GM12878 (cell line): ENCODE data around the gene TGFB1. TPM values are rescaled to one million over a fixed set of nuclear protein-coding genes. Genes with fewer than 3 reads are reported as not detected.

Experiments
- ATAC-seq: fragments of 200-7000 bp; cut with Tn5 transposase; 3 replicates; pipeline ENCODE4 v1.9.1; 2020; ENCODE audit warnings: mild to moderate bottlenecking, moderate library complexity
- BruUV-seq: library from RNA; stranded (reverse); fragments of 400-500 nt; replicated peaks from 2 replicates; lab custom pipeline; 2021; lab: Mats Ljungman, UMichigan
- CTCF ChIA-PET: fragments of 300-600 bp; sonication (Branson Sonifier 250); formaldehyde crosslinking; extraction: SDS; loops from one replicate; lab custom pipeline; 2021; ENCODE audit warnings: inconsistent platforms; lab: Yijun Ruan, JAX
- POLR2A ChIA-PET: fragments of 350-600 bp; formaldehyde crosslinking; extraction: SDS; loops from one replicate; lab custom pipeline; 2021; ENCODE audit warnings: inconsistent platforms; lab: Charles Lee
- RAD21 ChIA-PET: fragments of 300-600 bp; sonication (Branson Sonifier 250); formaldehyde crosslinking; loops from one replicate; lab custom pipeline; 2023; ENCODE audit warnings: antibody characterized with exemption; ENCODE audit not compliant: unreplicated experiment; lab: Charles Lee
- SMC1A ChIA-PET: fragments of 300-600 bp; sonication (Branson Sonifier 250); formaldehyde crosslinking; loops from one replicate; lab custom pipeline; 2023; ENCODE audit not compliant: unreplicated experiment, uncharacterized antibody; lab: Charles Lee
- DNase-seq: peaks from one replicate; pipeline ENCODE4 v3.0.0-alpha.2; 2011; ENCODE audit warnings: low read depth, low spot score
- FAIRE-seq: peaks from 3 replicates; lab custom pipeline; 2011; peaks lifted over from hg19 to GRCh38; lab: Jason Lieb, UNC
- H2AFZ ChIP-seq: 2 replicates; pipeline ENCODE4 v1.6.0; 2011; ENCODE audit warnings: low read depth, low read length, control low read depth; ENCODE audit not compliant: control insufficient read depth
- H3K27ac ChIP-seq: 2 replicates; pipeline ENCODE4 v1.5.1; 2011; ENCODE audit warnings: control low read depth; ENCODE audit not compliant: control insufficient read depth, insufficient read depth
- H3K27me3 ChIP-seq, 2 experiments: replicated peaks in 1 of 2; 2 replicates each; pipeline versions ENCODE4 v1.6.0 to v1.6.1; 2011; ENCODE audit warnings: low read length in 1 of 2; ENCODE audit not compliant: control insufficient read depth in 2 of 2, insufficient read depth in 2 of 2
- H3K36me3 ChIP-seq, 2 experiments: 2 replicates each; pipeline ENCODE4 v1.5.1; 2011; ENCODE audit warnings: low read length in 1 of 2; ENCODE audit not compliant: control insufficient read depth in 2 of 2, insufficient read depth in 2 of 2
- H3K4me1 ChIP-seq: 2 replicates; pipeline ENCODE4 v1.6.1; 2011; ENCODE audit warnings: mild to moderate bottlenecking, low read length, moderate library complexity, mixed read lengths; ENCODE audit not compliant: control insufficient read depth, insufficient read depth
- H3K4me2 ChIP-seq: 2 replicates; pipeline ENCODE4 v1.6.0; 2011; ENCODE audit warnings: control low read depth; ENCODE audit not compliant: control insufficient read depth, insufficient read depth
- H3K4me3 ChIP-seq: fragments of 200-600 bp; sonication (generic); 2 replicates; pipeline ENCODE4 v1.5.1; 2016
- H3K79me2 ChIP-seq: 2 replicates; pipeline ENCODE4 v1.6.0; 2011; ENCODE audit warnings: low read length; ENCODE audit not compliant: control insufficient read depth, insufficient read depth
- H3K9ac ChIP-seq: 2 replicates; pipeline ENCODE4 v1.8.0; 2011; ENCODE audit warnings: low read length, control low read depth, mixed read lengths; ENCODE audit not compliant: control insufficient read depth, insufficient read depth
- H3K9me3 ChIP-seq: replicated peaks from 3 replicates; pipeline ENCODE4 v1.5.1; 2011; ENCODE audit warnings: mild to moderate bottlenecking, low read length; ENCODE audit not compliant: control insufficient read depth, insufficient read depth
- H4K20me1 ChIP-seq: 2 replicates; pipeline ENCODE4 v1.6.0; 2011; ENCODE audit not compliant: control insufficient read depth, insufficient read depth
- BCL3 ChIP-seq: IDR thresholded peaks from 2 replicates; pipeline ENCODE4 v1.6.1; 2011; ENCODE audit warnings: borderline replicate concordance, low read depth, mild to moderate bottlenecking, moderate library complexity, low read length; ENCODE audit not compliant: insufficient read depth, poor library complexity, severe bottlenecking
- BCLAF1 ChIP-seq: fragments of 450-650 bp; IDR thresholded peaks from 2 replicates; pipeline ENCODE4 v1.6.1; 2017; ENCODE audit warnings: antibody characterized with exemption, mild to moderate bottlenecking, moderate library complexity
- CEBPB ChIP-seq, 2 experiments: fragments of 150-350 bp in 1 of 2; IDR thresholded peaks; 2 replicates each; pipeline ENCODE4 v1.6.1; 2012 to 2014; ENCODE audit warnings: low read depth in 2 of 2, low read length in 2 of 2, borderline replicate concordance in 1 of 2, inconsistent platforms in 1 of 2
- CTCF ChIP-seq, 3 experiments: IDR thresholded peaks in 2 of 3; conservative IDR thresholded peaks in 1 of 3; 2 replicates each; pipeline ENCODE4 v1.5.1; 2011; ENCODE audit warnings: low read depth in 3 of 3, low read length in 3 of 3, mild to moderate bottlenecking in 3 of 3, control low read depth in 2 of 3, moderate library complexity in 2 of 3, inconsistent platforms in 1 of 3, mixed read lengths in 1 of 3; ENCODE audit not compliant: control insufficient read depth in 2 of 3, insufficient read depth in 1 of 3; ENCODE audit errors: extremely low read depth in 1 of 3
- EED ChIP-seq: sonication (generic); IDR thresholded peaks from 2 replicates; pipeline ENCODE4 v1.6.1; 2016; ENCODE audit warnings: antibody characterized with exemption, low read depth
- EGR1 ChIP-seq, 2 experiments: IDR thresholded peaks; 1 replicate in 1 of 2; 2 replicates in 1 of 2; pipeline ENCODE4 v1.6.1; 2011 to 2012; ENCODE audit warnings: low read depth in 2 of 2, low read length in 2 of 2, borderline replicate concordance in 1 of 2, mild to moderate bottlenecking in 1 of 2, moderate library complexity in 1 of 2
- IKZF1 ChIP-seq: fragments of 450-650 bp; conservative IDR thresholded peaks from 2 replicates; pipeline ENCODE4 v1.6.1; 2017; ENCODE audit warnings: antibody characterized with exemption, mild to moderate bottlenecking
- KDM1A ChIP-seq: fragments of 200-600 bp; sonication (generic); IDR thresholded peaks from 2 replicates; pipeline ENCODE4 v1.6.1; 2016; ENCODE audit warnings: borderline replicate concordance
- MEF2A ChIP-seq: IDR thresholded peaks from 2 replicates; pipeline ENCODE4 v1.6.1; 2011; ENCODE audit warnings: low read depth, mild to moderate bottlenecking, low read length, moderate library complexity; ENCODE audit not compliant: insufficient read depth
- NR2C2 ChIP-seq: IDR thresholded peaks from 2 replicates; pipeline ENCODE4 v1.6.1; 2011; ENCODE audit warnings: borderline replicate concordance, low read depth; ENCODE audit not compliant: control insufficient read depth, insufficient read length
- RAD21 ChIP-seq: IDR thresholded peaks from 2 replicates; pipeline ENCODE4 v1.6.1; 2011; ENCODE audit warnings: mild to moderate bottlenecking, low read depth, low read length, moderate library complexity; ENCODE audit not compliant: insufficient read depth
- RAD51 ChIP-seq: fragments of 450-650 bp; IDR thresholded peaks from 2 replicates; pipeline ENCODE4 v1.6.1; 2016; ENCODE audit warnings: moderate library complexity, mild to moderate bottlenecking, inconsistent platforms
- RELA ChIP-seq: fragments of 450-650 bp; IDR thresholded peaks from 2 replicates; pipeline ENCODE4 v1.8.0; 2014; ENCODE audit warnings: borderline replicate concordance; ENCODE audit not compliant: partially characterized antibody
- ZSCAN29 ChIP-seq: fragments of 450-650 bp; IDR thresholded peaks from 2 replicates; pipeline ENCODE4 v1.6.1; 2017; ENCODE audit warnings: mild to moderate bottlenecking, moderate library complexity
- WGBS: methylation state at CpG from one replicate; pipeline ENCODE4 v1.1.6; 2016; ENCODE audit warnings: low lambda C conversion rate; ENCODE audit not compliant: insufficient replicate concordance, insufficient coverage; ENCODE audit errors: missing lambda C conversion rate; 5-methylcytosine and 5-hydroxymethylcytosine counted together
- in situ Hi-C: fragments of 300-500 bp; cut with MboI; formaldehyde crosslinking; loops from 9 replicates; pipeline ENCODE4 v1.14.3; 2018; ENCODE audit warnings: mixed read lengths
- intact Hi-C: fragments of 100-400 bp; cut with micrococcal nuclease; formaldehyde crosslinking; loops from one replicate; pipeline ENCODE4 v1.14.2; 2022; ENCODE audit not compliant: unreplicated experiment
- polyA plus RNA-seq, 11 experiments: library from polyadenylated mRNA; depleted of rRNA in 4 of 11; unstranded in 6 of 11; stranded (reverse) in 5 of 11; fragments of >200 nt; fragmentation: Nextera tagmentation in 4 of 11; fragmentation: Illumina TruSeq in 1 of 11; extraction: Ambion mirVana in 4 of 11; extraction: Trizol in 1 of 11; gene quantifications; 1 replicate in 1 of 11; 2 replicates in 10 of 11; pipeline versions ENCODE4 v1.2.1 to v1.2.3, GENCODE V29; 2011 to 2016; ENCODE audit warnings: inconsistent platforms in 2 of 11, missing spikeins in 2 of 11, low read depth in 1 of 11
- total RNA-seq, 4 experiments: library from RNA; depleted of rRNA in 3 of 4; stranded (reverse); fragments of >200 nt in 3 of 4; fragmentation: Illumina TruSeq in 1 of 4; extraction: Trizol in 1 of 4; gene quantifications; 2 replicates each; pipeline versions ENCODE4 v1.2.1 to v1.2.3, GENCODE V29; 2013 to 2021

The TGFB1 gene
- total and polyA plus RNA-seq, 10 of the 15 experiments (the other 5 are each of a cell fraction or from before 2014, with no cell fraction given), result 0.23 to 120 (median 10.9) TPM

- no peaks in the 10 kb centered on the region for H3K9me3 ChIP-seq
- peaks cover 0 to 3% of the 10 kb centered on the region in 2 experiments; a peak in 2 of 4 replicates for H3K36me3 ChIP-seq
- H3K79me2 ChIP-seq, result no peaks in the 10 kb centered on the region
- peak overlapping the region; percentile 79 for H3K27ac ChIP-seq
- H4K20me1 ChIP-seq, result no peaks in the 10 kb centered on the region
- SMC1A ChIA-PET, result interaction anchor here (0.7 to 4.8 kb wide), 5 partner anchors 10 to 173 kb away, joined by 3 to 24 read pairs (median 4); partner anchors contain the start of gene B9D2
- no peaks in the 10 kb centered on the region for H3K27me3 ChIP-seq
- peak; percentile 49 for FAIRE-seq
- peak overlapping the region; percentile 53; the same call in 1 of the 2 replicates for H3K9ac ChIP-seq
- peak overlapping the region; percentile 64 for H3K4me2 ChIP-seq
- peak; percentile 96 for ATAC-seq
- BruUV-seq, result no TSS peak
- RAD21 ChIA-PET, result interaction anchor here (0.9 to 1.4 kb wide), 3 partner anchors 14 to 114 kb away, joined by 3 to 6 read pairs (median 4); partner anchors contain the start of genes B9D2 and HNRNPUL1
- no peak overlapping the region for H3K4me3 ChIP-seq
- intact Hi-C loops, result no loop called here
- CTCF ChIA-PET, result interaction anchor here (0.6 to 1.6 kb wide), 6 partner anchors 10 to 111 kb away, joined by 3 to 7 read pairs (median 4); no protein-coding TSS in a partner anchor
- peak overlapping the region; percentile 58; the same call in 1 of the 2 replicates for H2AFZ ChIP-seq
- POLR2A ChIA-PET, result interaction anchor here (0.8 to 2.5 kb wide), 5 partner anchors 12 to 30 kb away, joined by 3 to 20 read pairs (median 7); partner anchors contain the start of gene B9D2
- WGBS, result 19% methylated on average over 9 of the region's 9 CpGs
- no peak for DNase-seq
- H3K4me1 ChIP-seq, result peaks cover 21% of the 10 kb centered on the region
- in situ Hi-C loops, result no loop called here
- TF ChIP-seq MEF2A (no peak), RAD21 (peak; percentile 29; the same call in 1 of the 2 replicates), CTCF (IDR thresholded peaks at IDR 0.05 in 2 of 3, conservative IDR thresholded peaks at IDR 0.05 in 1 of 3; ENCODE audit: control insufficient read depth in 2 of 3, extremely low read depth in 1 of 3, insufficient read depth in 1 of 3, low read depth in 3 of 3, low read length in 3 of 3) (peak; percentile 28 to 62 (median 60); a peak in 5 of 6 replicates), ZSCAN29 (no peak), KDM1A (no peak), EGR1 (IDR thresholded peaks at IDR 0.05; ENCODE audit: borderline replicate concordance in 1 of 2, low read depth in 2 of 2, low read length in 2 of 2) (no peak), CEBPB (IDR thresholded peaks at IDR 0.05; ENCODE audit: borderline replicate concordance in 1 of 2, low read depth in 2 of 2, low read length in 2 of 2) (no peak), EED (no peak), BCLAF1 (no peak), RAD51 (no peak), NR2C2 (no peak), IKZF1 (peak; percentile 39; the same call in 1 of the 2 replicates), BCL3 (no peak), RELA (no peak)
Measured at GRCh38 chr19:41377977-41378709, 24.4 kb upstream of the TGFB1 start.
